A673 (cell line): ENCODE results near the gene AATK. TPM values are rescaled to one million over a fixed set of nuclear protein-coding genes. Genes with fewer than 3 reads are reported as not detected.

Experiments used
- BruUV-seq: library from RNA; stranded (reverse); fragments of 400-500 nt; replicated peaks from 2 replicates; lab custom pipeline; 2021; lab: Mats Ljungman, UMichigan
- CTCF ChIA-PET: fragments of 300-600 bp; sonication (Branson Sonifier 250); formaldehyde crosslinking; loops from one replicate; lab custom pipeline; 2022; ENCODE audit warnings: antibody characterized with exemption; lab: Charles Lee
- POLR2A ChIA-PET: fragments of 300-600 bp; sonication (Branson Sonifier 250); formaldehyde crosslinking; loops from one replicate; lab custom pipeline; 2022; ENCODE audit warnings: antibody characterized with exemption; ENCODE audit not compliant: low non-redundant PET; lab: Charles Lee
- DNase-seq: peaks from one replicate; pipeline ENCODE4 v3.0.0-alpha.2; 2015; ENCODE audit warnings: low spot score
- H3K27ac ChIP-seq: fragments of 200-600 bp; sonication (generic); 2 replicates; pipeline ENCODE4 v1.5.1; 2016; ENCODE audit warnings: mixed run types, low read depth, mild to moderate bottlenecking, mixed read lengths, antibody characterized with exemption, low read length; ENCODE audit not compliant: poor library complexity, severe bottlenecking
- H3K27me3 ChIP-seq: fragments of 200-600 bp; sonication (generic); replicated peaks from 2 replicates; pipeline ENCODE4 v1.6.1; 2017; ENCODE audit warnings: mixed run types, low read depth, mild to moderate bottlenecking, mixed read lengths, antibody characterized with exemption, low read length; ENCODE audit not compliant: insufficient read depth, poor library complexity
- H3K36me3 ChIP-seq: fragments of 200-600 bp; sonication (generic); 2 replicates; pipeline ENCODE4 v1.6.1; 2016; ENCODE audit warnings: mixed run types, mild to moderate bottlenecking, mixed read lengths, antibody characterized with exemption, low read length; ENCODE audit not compliant: insufficient read depth, poor library complexity, severe bottlenecking
- H3K4me1 ChIP-seq: fragments of 200-600 bp; sonication (generic); 2 replicates; pipeline ENCODE4 v1.6.1; 2017; ENCODE audit warnings: mixed run types, mild to moderate bottlenecking, mixed read lengths, antibody characterized with exemption, low read length; ENCODE audit not compliant: insufficient read depth, poor library complexity, severe bottlenecking
- H3K4me3 ChIP-seq: fragments of 200-600 bp; sonication (generic); 2 replicates; pipeline ENCODE4 v1.5.1; 2016; ENCODE audit warnings: low read depth, mixed run types, mild to moderate bottlenecking, mixed read lengths, low read length; ENCODE audit not compliant: poor library complexity, severe bottlenecking
- H3K9me3 ChIP-seq: fragments of 200-600 bp; sonication (generic); 2 replicates; pipeline ENCODE4 v1.6.1; 2016; ENCODE audit warnings: mixed run types, low read depth, mild to moderate bottlenecking, mixed read lengths, antibody characterized with exemption, low read length; ENCODE audit not compliant: poor library complexity, severe bottlenecking
- EZH2 ChIP-seq: fragments of 200-600 bp; sonication (generic); IDR thresholded peaks from 2 replicates; pipeline ENCODE4 v1.6.1; 2017; ENCODE audit warnings: borderline replicate concordance, low read depth, mild to moderate bottlenecking, mixed read lengths, antibody characterized with exemption, low read length; ENCODE audit not compliant: poor library complexity, severe bottlenecking
- intact Hi-C: fragments of 100-400 bp; cut with micrococcal nuclease; formaldehyde crosslinking; loops from one replicate; pipeline ENCODE4 v1.10.0; 2022; ENCODE audit not compliant: unreplicated experiment
- total RNA-seq: library from RNA; stranded (reverse); gene quantifications from 2 replicates; pipeline ENCODE4 v1.2.3, GENCODE V29; 2021
- TF ChIP-seq, protein P1 (sequence below): fragments of 300-800, 200-600 bp; sonication (generic); conservative IDR thresholded peaks from 2 replicates; pipeline ENCODE4 v1.5.1; 2017; ENCODE audit warnings: low read depth, mild to moderate bottlenecking, antibody characterized with exemption, low read length, moderate library complexity, mixed read lengths

AATK gene
- total RNA-seq, 1 experiment from 2014 or later, result 0.90 TPM

DNA sequence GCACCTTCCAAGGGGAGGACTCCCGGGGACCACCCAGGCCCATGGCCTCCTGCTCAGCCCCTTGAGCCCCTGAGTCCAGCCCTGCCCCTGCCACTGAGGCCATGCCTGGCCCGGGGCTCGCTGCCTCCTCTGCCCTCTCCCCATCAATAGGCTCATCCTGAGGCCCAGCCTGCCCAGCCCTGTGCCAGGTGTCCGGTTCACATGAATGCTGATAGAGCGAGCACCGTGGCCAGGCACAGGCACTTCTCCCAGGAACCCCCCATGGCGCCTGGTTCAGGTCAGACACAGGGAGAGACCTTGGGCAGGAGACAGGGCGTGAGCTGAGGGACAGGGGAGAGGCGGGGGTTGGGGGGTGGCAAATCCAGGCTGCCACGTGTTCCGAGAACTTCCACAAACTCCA, 3.5 kb downstream of the AATK start:
- POLR2A ChIA-PET, result no interaction called here
- intact Hi-C loops, result no loop called here
- CTCF ChIA-PET, result no interaction called here

DNA sequence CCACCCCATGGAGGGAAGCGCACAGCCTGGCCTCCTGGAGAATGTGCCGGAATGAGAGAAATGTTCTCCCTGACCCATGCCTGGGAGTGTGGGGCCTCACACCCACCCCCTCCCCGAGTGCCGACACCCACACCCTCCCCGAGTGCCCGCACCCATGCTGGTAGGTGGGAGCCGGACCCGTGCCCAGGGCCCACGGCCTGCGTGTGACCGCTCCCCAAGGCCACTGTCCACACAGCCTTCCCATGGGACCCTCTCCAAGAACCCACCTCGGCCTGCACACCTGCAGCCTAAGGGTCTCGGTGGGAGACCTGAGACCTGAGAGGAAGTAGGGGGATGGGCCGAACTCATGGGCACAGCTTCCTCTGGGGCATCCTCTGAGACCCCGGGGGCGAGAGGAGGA, 4.0 kb downstream of the AATK start:
- no peaks in the 10 kb centered on the region for H3K36me3 ChIP-seq
- H3K27me3 ChIP-seq, result no peaks in the 10 kb centered on the region
- intact Hi-C loops, result no loop called here
- no peak overlapping the region for H3K4me3 ChIP-seq
- H3K9me3 ChIP-seq, result no peaks in the 10 kb centered on the region
- no TSS peak for BruUV-seq
- DNase-seq, result no peak
- TF ChIP-seq, protein P1, sequence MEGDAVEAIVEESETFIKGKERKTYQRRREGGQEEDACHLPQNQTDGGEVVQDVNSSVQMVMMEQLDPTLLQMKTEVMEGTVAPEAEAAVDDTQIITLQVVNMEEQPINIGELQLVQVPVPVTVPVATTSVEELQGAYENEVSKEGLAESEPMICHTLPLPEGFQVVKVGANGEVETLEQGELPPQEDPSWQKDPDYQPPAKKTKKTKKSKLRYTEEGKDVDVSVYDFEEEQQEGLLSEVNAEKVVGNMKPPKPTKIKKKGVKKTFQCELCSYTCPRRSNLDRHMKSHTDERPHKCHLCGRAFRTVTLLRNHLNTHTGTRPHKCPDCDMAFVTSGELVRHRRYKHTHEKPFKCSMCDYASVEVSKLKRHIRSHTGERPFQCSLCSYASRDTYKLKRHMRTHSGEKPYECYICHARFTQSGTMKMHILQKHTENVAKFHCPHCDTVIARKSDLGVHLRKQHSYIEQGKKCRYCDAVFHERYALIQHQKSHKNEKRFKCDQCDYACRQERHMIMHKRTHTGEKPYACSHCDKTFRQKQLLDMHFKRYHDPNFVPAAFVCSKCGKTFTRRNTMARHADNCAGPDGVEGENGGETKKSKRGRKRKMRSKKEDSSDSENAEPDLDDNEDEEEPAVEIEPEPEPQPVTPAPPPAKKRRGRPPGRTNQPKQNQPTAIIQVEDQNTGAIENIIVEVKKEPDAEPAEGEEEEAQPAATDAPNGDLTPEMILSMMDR, result no peak
- TF ChIP-seq EZH2, result no peak
- POLR2A ChIA-PET, result no interaction called here
- CTCF ChIA-PET, result no interaction called here
- peaks cover 10% of the 10 kb centered on the region for H3K4me1 ChIP-seq
- H3K27ac ChIP-seq, result no peak overlapping the region

More for the DNA sequence above, 3.5 kb downstream of the AATK start:
- Histone ChIP-seq H3K27me3 (no peaks in the 10 kb centered on the region), H3K36me3 (no peaks in the 10 kb centered on the region), H3K4me3 (no peak overlapping the region), H3K27ac (no peak overlapping the region), H3K4me1 (peaks cover 10% of the 10 kb centered on the region), H3K9me3 (no peaks in the 10 kb centered on the region)
- BruUV-seq, result no TSS peak
- DNase-seq, result no peak
- TF ChIP-seq EZH2, result no peak
- TF ChIP-seq, protein P1, result no peak

DNA sequence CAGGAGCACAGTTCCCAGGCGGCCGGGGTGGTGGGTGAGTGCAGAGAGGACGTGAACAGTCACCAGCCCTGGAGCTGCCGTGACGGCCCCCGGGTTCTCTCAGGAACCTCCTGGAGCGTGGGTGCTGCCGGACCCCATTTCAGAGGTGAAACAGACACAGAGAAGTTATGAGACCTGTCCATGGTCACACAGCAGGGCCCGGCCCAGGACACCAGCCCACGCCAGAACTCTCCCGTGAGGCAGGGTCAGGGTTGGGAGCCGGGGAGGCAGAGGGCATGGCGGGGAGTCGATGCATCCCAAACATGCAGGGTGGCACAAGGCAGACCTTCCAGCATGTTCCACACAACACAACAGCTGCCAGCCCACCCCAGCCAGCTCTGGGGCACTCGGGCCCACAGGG, 4.5 kb downstream of the AATK start:
- POLR2A ChIA-PET, result no interaction called here
- H3K9me3 ChIP-seq, result no peaks in the 10 kb centered on the region
- H3K4me1 ChIP-seq, result peaks cover 10% of the 10 kb centered on the region
- CTCF ChIA-PET, result no interaction called here
- TF ChIP-seq, protein P1, result no peak
- no peak for TF ChIP-seq EZH2
- BruUV-seq, result no TSS peak
- DNase-seq, result no peak
- H3K27me3 ChIP-seq, result no peaks in the 10 kb centered on the region
- no peak overlapping the region for H3K4me3 ChIP-seq
- no peak overlapping the region for H3K27ac ChIP-seq
- no peaks in the 10 kb centered on the region for H3K36me3 ChIP-seq
- intact Hi-C loops, result no loop called here
